ENCODE measurements around the gene SPSB3. TPM values are rescaled to one million over a fixed set of nuclear protein-coding genes. Genes with fewer than 3 reads are reported as not detected.
A peak's percentile ranks its signal among the peaks of the same experiment; 100 is the strongest.

SPSB3 gene
- total and polyA plus RNA-seq, 9 of the 15 experiments (the other 6 are each of a cell fraction or from before 2014, with no cell fraction given) = 0.39 to 37.4 (median 7.1) TPM

DNA sequence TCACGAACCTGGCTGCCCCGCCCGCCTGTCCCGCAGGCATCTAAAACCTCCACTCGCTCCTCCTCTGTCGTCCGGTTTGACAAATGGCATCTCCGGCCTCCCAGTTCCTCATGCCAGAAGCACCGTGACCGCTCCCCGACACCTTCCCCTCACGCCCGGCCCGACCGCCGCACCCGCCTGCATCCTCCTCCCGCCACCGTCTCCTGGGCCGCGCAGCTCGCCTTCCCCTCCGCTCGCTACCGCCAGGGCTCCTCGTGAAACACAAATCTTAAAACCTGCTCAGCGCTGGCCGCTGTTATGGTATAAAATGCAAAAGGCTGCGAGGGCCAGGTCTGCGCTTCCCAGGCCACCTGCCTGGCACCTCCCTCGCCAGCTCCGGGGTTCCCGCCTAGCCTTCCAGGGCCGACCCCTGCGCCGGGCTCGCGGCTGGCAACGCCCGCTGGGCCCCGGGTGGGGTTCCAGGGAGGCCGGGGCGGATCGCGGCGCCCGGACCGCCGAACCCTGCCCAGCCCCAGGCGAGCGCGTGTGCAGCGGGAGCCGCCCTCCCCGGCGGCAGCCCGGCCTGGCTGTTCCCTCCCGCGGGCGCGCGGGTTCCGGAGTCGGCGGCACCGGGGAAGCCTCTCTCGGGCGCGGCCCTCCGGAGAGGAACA, 488 bp downstream of the SPSB3 start (continued):
- TF ChIP-seq, protein P1, sequence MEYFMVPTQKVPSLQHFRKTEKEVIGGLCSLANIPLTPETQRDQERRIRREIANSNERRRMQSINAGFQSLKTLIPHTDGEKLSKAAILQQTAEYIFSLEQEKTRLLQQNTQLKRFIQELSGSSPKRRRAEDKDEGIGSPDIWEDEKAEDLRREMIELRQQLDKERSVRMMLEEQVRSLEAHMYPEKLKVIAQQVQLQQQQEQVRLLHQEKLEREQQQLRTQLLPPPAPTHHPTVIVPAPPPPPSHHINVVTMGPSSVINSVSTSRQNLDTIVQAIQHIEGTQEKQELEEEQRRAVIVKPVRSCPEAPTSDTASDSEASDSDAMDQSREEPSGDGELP (CRISPR knock-in tag; IDR thresholded peaks at IDR 0.05; ENCODE audit: borderline replicate concordance) = 0 out of 2 replicates have a peak, but pooled peaks have one; percentile 25
- TF ChIP-seq RFX7 (CRISPR knock-in tag; IDR thresholded peaks at IDR 0.05) (no peak), CEBPZ (IDR thresholded peaks at IDR 0.05; ENCODE audit: borderline replicate concordance, low read depth, low read length) (no peak)
- TF ChIP-seq, protein P2, sequence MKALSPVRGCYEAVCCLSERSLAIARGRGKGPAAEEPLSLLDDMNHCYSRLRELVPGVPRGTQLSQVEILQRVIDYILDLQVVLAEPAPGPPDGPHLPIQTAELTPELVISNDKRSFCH (CRISPR knock-in tag; IDR thresholded peaks at IDR 0.05) = no peak
- TF ChIP-seq, protein P2 (tag; IDR thresholded peaks at IDR 0.05) = 0 out of 2 replicates have a peak, but pooled peaks have one; percentile 23

All from K562 (cell line).